Measurements from ENCODE around the gene U2SURP. TPM values are rescaled to one million over a fixed set of nuclear protein-coding genes. Genes with fewer than 3 reads are reported as not detected.
"Not testable (repeated sequence)": the region's sequence is repeated elsewhere in the genome, so short reads cannot be mapped to it uniquely, and the experiment has no call there.

U2SURP gene
- total RNA-seq, 4 donors from 2014 or later: 59.5 to 106 (median 73.9) TPM

- DNase-seq (ENCODE audit: low spot score) (no peak), ATAC-seq (ENCODE audit: low FRiP score) (no peak)
- no peak for TF ChIP-seq CTCF (IDR thresholded peaks at IDR 0.05)
Measured at GRCh38 chr3:143035466-143036211, 34.3 kb downstream of the U2SURP start.

GRCh38 chr3:143036557-143036956 lies 35.2 kb downstream of the U2SURP start:
- ATAC-seq (ENCODE audit: low FRiP score): no peak
- TF ChIP-seq CTCF (IDR thresholded peaks at IDR 0.05): no peak
- DNase-seq (ENCODE audit: low spot score): no peak

GRCh38 chr3:143037867-143038266 lies 36.5 kb downstream of the U2SURP start:
- TF ChIP-seq CTCF (IDR thresholded peaks at IDR 0.05): no peak
- DNase-seq (ENCODE audit: low spot score) (no peak), ATAC-seq (ENCODE audit: low FRiP score) (no peak)

- no peak for ATAC-seq (ENCODE audit: low FRiP score)
- TF ChIP-seq CTCF (IDR thresholded peaks at IDR 0.05): no peak
- no peak for DNase-seq (ENCODE audit: low spot score)
Measured at GRCh38 chr3:143040261-143040879, 39.0 kb downstream of the U2SURP start.

- no peak for TF ChIP-seq CTCF (IDR thresholded peaks at IDR 0.05)
- ATAC-seq (ENCODE audit: low FRiP score) (no peak), DNase-seq (ENCODE audit: low spot score) (no peak)
Measured at GRCh38 chr3:143041903-143042302, 40.5 kb downstream of the U2SURP start.

GRCh38 chr3:143045639-143046038 lies 44.3 kb downstream of the U2SURP start:
- no peak for DNase-seq (ENCODE audit: low spot score)
- TF ChIP-seq CTCF (IDR thresholded peaks at IDR 0.05): no peak
- ATAC-seq (ENCODE audit: low FRiP score): no peak

GRCh38 chr3:143046075-143046474 lies 44.7 kb downstream of the U2SURP start:
- not testable (repeated sequence) for DNase-seq (ENCODE audit: low spot score); ATAC-seq (ENCODE audit: low FRiP score)

All from omental fat pad (tissue), 4 donors.